Esophagus muscularis mucosa (tissue), 4 donors: ENCODE data around the gene EYA4.

Experiments
- EP300 ChIP-seq: sonication (generic); formaldehyde crosslinking; IDR thresholded peaks from one replicate; pipeline ENCODE4 v1.6.1; 2017; ENCODE audit warnings: antibody characterized with exemption
- POLR2AphosphoS5 ChIP-seq, 2 donors: sonication (generic); formaldehyde crosslinking; IDR thresholded peaks; one replicate each; pipeline ENCODE4 v1.6.1; 2017; ENCODE audit warnings: antibody characterized with exemption in 2 of 2
- TF ChIP-seq, protein P1 (sequence below), 3 experiments: fragments of 200-600 bp in 2 of 3; fragments of 450-650 bp in 1 of 3; sonication (generic) in 2 of 3; IDR thresholded peaks; one replicate each; pipeline ENCODE4 v1.5.1; 2017 to 2019; ENCODE audit warnings: antibody characterized with exemption in 3 of 3, mild to moderate bottlenecking in 2 of 3, moderate library complexity in 1 of 3

DNA sequence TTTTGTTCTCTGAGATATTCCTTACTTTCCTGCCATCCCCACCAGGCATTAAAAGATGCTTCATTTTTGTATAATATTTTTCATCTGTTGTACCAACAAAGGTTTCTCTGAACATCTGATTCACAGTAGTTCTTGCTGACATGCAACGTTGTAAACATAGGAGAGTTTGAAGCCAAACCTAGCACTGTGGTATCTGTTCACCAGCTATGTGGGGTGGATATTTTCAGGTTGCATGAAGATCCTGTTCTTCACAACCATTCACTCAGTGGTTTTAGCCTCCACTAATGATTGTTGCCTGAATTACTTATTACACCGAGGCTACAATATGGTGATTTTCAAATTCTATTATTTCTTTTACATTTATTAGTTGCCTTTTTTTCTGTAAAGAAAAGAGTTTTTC, 56.5 kb downstream of the EYA4 start:
- TF ChIP-seq, protein P1, sequence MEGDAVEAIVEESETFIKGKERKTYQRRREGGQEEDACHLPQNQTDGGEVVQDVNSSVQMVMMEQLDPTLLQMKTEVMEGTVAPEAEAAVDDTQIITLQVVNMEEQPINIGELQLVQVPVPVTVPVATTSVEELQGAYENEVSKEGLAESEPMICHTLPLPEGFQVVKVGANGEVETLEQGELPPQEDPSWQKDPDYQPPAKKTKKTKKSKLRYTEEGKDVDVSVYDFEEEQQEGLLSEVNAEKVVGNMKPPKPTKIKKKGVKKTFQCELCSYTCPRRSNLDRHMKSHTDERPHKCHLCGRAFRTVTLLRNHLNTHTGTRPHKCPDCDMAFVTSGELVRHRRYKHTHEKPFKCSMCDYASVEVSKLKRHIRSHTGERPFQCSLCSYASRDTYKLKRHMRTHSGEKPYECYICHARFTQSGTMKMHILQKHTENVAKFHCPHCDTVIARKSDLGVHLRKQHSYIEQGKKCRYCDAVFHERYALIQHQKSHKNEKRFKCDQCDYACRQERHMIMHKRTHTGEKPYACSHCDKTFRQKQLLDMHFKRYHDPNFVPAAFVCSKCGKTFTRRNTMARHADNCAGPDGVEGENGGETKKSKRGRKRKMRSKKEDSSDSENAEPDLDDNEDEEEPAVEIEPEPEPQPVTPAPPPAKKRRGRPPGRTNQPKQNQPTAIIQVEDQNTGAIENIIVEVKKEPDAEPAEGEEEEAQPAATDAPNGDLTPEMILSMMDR (IDR thresholded peaks at IDR 0.05): no peak
- no peak for TF ChIP-seq EP300
- no peak for TF ChIP-seq POLR2AphosphoS5 (IDR thresholded peaks at IDR 0.05)
